Dermis blood vessel endothelial cell (primary cell): Measurements from ENCODE around the gene OBSL1. TPM values are rescaled to one million over a fixed set of nuclear protein-coding genes. Genes with fewer than 3 reads are reported as not detected.

Experiments used
- DNase-seq: peaks from one replicate; pipeline ENCODE4 v3.0.0; 2010
- total RNA-seq: library from RNA; depleted of rRNA; stranded (reverse); fragments of >200 nt; gene quantifications from 2 replicates; pipeline ENCODE4 v1.2.3, GENCODE V29; 2014

The OBSL1 gene
- total RNA-seq: 38.8 TPM in 2 replicates

DNA sequence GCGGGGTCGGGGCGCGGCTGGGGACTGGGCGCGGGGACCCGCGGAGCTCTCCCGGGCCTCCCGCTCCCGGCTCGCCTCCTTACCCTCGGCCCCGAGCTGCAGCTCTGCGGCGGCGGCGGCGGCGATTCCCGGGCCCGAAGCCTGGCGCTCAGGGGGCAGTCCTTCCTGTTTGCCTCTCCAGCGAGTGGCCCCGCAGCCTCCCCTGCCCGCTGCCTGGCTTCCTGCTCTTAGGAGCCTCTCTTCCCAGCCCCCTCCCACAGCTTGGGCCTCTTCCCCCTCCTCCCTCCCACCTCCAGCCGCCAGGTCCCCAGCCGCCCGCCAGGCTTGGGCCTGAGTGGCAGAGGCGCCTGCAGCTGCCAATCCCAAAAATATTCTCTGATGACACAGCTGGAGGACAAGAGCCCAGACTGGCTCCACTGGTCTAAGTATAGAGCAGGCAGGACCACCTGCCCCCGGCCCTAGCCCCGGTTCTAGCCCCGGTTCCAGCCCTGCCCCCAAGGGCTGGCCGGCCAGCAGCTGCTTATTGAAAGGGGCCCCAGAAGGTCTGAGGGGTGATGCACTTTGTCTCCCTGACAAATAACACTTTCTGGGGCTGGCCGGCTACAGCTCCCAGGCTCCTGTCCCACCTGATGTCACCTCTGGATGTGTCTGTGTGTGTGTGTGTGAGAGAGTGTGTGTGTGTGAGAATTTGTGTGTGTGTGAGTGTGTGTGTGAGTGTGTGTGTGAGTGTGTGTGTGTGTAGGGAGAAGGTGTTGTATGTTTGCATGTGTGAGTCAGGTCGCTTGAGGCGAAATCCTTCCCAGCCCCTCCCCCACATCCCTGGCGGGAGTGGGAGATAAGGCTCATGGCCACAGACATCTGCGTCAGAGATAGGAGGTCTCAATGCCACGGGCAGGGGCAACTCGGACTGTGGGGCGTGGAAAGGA lies at the start of gene OBSL1:
Gene OBSL1 (minus strand): TSS at position 229 of the 926 bp plus-strand sequence. CDS start 307 bp downstream, outside the sequence.
- DNase-seq: peak; percentile 47

GRCh38 chr2:219620546-219620945 lies 49.2 kb upstream of the OBSL1 start:
- no peak for DNase-seq

DNA sequence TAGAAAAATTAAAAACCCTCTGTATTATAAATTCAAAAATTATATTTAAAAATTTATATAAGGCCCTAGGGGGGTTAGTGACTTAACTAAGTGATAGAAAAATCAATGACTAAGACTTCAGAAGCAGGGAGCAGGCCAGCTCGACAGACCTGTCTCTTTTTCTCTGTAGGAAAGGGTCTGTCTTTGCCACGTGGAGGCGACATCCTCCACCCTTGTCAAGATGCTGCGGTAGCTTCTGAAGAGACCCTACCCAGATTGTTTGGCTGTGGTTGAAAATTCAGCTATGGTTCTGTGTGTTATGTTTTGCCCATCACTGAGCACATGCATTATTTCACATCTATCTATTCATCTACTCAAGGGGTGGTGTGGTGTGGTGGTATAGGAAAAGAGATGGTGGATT lies 47.9 kb upstream of the OBSL1 start:
- DNase-seq: no peak

DNA sequence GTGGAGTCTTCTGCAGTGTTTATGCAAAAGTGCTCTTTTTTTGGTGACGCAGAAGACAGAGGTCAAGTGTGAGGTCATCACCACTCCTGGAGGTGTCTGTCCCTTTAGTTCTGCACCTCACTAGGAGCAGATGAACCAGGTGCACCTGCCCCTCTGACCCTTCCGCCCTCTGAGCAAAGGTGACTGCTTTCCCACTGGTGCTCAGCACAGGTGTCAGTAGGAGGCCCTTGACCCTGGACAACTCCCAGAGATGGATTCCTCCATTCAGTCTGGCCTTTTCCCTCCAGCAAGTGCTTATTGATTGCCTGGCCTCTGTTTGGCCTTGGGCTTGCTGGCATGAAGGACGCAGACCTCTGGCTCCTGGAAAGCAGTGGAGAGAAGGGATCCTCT lies 47.4 kb upstream of the OBSL1 start:
- DNase-seq: no peak

DNA sequence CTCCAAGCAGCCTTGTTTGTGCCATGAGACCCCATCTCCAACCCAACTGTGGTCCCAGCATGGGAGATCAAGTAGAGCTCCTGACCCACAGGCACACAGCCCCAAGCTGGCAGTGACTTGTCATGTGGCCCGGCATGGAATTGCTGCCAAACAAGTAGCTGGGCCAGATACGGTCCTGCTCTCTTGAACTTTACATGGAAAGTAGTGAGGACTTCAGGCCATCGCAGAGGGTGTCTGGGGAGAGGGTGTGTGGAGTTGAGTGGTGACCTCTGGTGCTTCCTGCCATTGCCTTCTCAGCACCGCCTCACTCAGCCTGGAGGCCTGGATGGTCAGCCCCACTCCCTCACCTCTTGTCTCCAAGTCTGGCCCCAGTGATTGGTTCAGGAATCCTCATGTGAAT lies 45.2 kb upstream of the OBSL1 start:
- no peak for DNase-seq

DNA sequence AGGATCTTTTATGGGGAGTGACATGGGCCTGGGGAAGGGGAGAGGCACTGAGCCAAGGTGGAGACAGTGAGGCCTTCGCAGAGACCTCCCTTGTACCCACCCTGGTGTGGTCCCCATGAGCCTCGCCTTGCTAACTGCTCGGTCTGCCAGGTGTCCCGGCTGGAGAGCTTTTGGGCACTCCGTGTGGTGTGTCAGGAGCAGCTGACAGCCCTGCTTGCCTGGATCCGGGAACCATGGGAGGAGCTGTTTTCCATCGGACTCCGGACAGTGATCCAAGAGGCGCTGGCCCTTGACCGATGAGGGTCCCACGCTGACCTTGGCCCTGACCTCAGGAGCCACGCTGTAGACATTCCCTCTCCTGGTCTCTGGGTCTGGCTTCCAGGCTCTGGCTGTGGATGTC lies 44.6 kb upstream of the OBSL1 start:
- DNase-seq: no peak

GRCh38 chr2:219615036-219615435 lies 43.7 kb upstream of the OBSL1 start:
- DNase-seq: no peak

DNA sequence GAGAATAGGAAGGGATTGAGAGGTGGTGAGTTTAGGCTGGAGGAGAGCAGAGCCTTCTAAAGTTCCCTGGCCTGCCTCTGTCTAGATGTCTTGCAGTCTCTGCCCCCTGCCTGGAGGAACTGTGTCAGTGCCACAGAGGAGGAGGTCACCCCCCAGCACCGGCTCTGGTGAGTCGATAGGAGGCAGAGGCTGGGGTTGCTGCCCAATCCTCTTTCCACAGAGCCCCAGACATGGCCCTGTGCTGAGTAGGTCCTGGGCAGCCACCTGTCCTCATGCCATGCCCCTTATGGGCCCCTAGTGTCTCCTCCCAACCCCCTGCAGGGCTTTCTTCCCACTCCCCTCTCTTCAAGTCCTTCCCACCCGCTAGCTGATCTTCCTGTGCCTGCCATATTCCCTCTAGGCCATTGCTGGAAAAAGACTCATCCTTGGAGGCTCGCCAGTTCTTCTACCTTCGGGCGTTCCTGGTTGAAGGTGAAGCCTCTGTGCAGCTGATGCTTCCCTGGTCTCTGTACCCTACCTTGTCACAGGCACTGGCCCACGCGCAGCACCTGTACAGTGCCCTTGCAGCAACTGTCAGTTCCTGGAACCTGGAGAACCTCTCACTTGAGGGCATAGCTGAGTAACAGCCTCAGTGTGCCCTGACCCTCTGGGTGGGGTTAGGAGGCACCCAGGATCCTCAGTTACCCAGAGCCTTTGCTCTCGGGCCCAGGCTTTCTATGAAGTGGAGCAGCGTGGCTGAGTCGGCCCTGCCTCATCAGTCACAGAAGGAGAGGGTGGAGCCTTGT lies 42.9 kb upstream of the OBSL1 start:
- DNase-seq: no peak

- DNase-seq: no peak
These were observed 42.2 kb upstream of the OBSL1 start for GRCh38 chr2:219613461-219614070.

DNA sequence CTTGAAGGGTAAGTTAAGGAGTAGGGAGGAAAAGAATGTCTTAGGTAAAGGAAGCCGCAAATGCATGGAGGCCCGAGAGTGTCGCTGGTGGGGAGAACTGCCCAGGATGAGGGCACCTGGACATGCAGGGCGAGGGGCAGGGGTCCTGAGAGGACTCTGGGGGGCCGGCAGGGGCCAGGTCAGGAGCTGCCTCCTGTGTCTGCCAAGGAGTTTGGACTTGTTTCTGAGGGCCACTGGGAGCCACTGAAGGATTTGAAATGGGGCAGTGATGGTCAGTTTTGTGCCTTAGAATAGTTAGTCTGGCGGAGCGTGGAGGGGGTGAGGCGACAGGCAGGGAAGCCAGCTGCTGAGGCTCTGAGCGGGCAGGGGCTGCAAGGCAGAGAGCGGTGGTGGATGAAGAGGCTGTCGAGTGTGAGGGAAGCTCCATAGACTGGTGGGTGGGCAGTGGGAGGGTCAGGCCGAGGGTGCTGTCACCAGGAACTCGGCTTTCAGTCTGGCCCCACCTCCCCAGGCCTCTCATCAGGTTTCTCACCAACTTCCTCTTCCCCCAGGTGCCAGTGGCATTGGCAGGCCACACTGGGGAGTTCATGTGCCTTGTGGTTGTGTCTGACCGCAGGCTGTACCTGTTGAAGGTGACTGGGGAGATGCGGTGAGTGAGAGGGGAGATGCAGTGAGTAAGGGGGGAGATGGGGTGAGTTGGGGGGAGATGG lies 41.4 kb upstream of the OBSL1 start:
- no peak for DNase-seq

DNA sequence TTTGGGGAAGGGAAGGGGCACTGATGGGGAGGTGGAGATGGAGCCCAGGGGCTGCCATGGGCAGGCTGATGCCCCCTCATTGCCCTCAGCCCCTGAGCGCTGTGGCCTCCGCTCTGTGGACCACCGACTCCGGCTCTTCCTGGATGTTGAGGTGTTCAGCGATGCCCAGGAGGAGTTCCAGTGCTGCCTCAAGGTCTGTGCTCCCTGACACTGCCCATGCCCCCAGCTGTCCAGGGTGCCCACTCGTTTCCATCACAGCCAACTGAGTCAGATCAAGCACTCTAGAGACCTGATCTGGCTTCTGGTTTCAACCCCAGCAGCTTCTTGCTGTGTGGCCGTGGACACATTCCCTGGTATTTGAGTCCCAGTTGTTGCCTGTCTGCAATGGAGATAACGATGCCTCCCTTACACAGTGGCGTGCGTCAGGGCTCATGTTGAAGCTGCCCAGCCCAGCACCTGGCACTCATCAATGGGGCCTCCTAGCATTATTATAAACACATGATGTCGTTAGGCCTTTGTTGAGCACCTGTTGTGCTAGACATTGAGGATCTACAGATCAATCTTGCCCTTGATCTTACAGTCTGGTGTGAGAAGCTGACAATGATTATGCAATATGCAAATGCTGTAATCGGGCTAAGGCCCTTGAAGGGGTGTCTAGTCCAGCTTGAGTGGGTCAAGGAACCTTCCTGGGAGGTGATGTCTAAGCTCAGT lies 40.7 kb upstream of the OBSL1 start:
- DNase-seq: no peak

DNA sequence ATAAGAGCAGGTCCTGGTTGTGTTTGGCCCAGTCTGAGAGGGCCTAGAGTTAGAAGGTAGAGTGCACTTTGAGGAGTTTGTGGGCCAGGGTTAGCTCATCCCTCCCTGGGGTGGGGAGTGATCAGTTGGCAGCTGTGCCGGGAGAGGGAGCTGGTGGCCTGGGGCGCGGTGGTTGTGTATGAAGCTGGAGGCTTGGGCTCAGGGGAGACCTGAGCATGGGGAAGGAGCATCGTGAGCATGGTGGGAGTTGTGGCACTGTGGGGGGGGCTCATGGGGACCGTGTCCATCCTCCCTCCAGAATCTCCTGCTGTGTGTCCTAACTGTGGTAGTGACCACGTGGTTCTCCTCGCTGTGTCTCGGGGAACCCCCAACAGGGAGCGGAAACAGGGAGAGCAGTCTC lies 40.0 kb upstream of the OBSL1 start:
- DNase-seq: no peak

DNA sequence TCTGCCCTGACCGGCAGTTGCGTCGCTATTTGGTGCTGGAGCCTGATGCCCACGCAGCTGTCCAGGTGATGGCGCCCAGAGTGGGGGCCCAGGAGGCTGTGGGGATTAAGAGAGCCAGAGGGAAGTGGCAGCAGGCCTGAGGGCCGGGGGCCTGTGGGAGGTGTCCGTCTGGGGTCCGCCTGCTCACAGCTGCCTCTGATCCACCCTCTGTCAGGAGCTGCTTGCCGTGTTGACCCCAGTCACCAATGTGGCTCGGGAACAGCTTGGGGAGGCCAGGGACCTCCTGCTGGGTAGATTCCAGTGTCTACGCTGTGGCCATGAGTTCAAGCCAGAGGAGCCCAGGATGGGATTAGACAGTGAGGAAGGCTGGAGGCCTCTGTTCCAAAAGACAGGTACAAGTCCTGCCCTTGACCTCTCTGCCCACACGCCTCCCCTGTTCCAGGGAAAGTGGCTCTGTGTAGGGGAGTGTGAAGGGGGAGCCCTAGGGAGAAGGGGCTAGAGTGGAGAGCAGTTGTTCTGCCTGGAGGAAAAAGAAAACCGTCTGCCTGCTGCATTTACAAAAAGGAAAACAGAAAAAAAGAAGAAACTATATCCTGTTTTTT lies 37.9 kb upstream of the OBSL1 start:
- DNase-seq: no peak

GRCh38 chr2:219608399-219608964 lies 37.1 kb upstream of the OBSL1 start:
- DNase-seq: no peak

DNA sequence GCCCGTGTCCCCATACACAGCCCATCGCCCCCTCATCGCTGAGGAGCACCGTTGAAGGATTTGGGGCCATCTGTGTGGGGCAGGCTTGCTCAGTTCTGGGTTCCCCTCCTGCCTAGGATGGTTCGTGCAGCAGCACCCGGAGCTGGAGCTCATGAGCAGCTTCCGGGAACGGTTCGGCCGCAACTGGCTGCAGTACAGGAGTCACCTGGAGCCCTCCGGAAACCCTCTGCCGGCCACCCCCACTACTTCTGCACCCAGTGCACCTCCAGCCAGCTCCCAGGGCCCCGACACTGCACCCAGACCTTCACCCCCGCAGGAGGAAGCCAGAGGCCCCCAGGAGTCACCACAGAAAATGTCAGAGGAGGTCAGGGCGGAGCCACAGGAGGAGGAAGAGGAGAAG lies 36.6 kb upstream of the OBSL1 start:
- no peak for DNase-seq

- DNase-seq: no peak
These were observed 34.2 kb upstream of the OBSL1 start for GRCh38 chr2:219605607-219605954.

DNA sequence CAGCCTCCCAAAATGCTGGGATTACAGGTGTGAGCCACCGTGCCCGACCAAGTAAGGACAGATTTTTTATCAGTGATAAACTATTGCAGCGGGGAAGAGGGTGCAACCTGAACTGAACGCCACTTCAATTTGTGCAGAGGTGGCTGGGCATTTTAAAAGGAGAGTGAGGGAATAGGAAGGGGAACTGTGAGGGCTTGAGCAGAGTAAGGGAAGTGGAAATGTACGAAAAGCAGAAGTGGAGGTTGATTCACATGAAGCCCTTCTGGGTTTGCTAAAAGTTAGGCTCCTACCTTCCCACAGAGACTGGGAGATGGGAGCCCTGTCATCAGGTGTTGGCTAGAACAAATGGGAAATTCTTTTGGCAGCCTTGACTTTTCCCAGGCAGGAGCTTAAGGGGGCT lies 32.4 kb upstream of the OBSL1 start:
- DNase-seq: no peak

DNA sequence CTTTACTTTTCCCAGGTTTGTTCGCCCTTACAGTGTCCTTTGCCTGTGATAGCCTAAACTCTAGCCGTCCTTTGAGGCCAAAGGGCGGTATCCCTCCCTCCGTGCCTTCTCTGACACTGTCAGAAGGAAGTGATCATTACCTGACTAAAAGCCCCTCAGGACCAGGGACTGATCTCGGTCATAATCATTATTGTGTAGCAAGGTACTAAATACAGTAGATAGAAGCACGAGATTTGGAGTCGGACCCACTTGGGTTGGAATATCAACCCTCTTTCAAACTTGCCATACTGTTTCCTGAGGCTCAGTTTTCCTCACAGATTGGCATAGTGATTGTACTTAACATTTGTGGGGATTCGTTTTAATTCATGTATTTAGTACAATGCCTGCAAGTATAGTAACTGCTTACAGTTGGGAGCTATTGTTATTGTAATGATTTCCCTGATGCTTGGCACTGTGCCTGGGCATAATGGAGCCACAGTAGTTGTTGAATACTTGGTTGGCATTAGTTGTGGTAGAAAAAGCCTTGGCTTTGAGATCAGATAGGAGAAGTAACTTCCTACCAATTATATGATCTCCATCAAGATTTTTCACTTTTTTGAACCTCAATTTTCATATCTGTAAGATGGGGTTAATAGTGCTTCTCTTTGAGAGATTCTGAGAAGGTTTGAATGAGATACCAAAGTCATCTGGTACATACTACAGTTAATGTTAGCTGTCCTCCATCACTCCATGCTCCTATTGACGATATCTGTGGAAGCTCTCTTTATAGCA lies 27.2 kb upstream of the OBSL1 start:
- peak; percentile 50 for DNase-seq

DNA sequence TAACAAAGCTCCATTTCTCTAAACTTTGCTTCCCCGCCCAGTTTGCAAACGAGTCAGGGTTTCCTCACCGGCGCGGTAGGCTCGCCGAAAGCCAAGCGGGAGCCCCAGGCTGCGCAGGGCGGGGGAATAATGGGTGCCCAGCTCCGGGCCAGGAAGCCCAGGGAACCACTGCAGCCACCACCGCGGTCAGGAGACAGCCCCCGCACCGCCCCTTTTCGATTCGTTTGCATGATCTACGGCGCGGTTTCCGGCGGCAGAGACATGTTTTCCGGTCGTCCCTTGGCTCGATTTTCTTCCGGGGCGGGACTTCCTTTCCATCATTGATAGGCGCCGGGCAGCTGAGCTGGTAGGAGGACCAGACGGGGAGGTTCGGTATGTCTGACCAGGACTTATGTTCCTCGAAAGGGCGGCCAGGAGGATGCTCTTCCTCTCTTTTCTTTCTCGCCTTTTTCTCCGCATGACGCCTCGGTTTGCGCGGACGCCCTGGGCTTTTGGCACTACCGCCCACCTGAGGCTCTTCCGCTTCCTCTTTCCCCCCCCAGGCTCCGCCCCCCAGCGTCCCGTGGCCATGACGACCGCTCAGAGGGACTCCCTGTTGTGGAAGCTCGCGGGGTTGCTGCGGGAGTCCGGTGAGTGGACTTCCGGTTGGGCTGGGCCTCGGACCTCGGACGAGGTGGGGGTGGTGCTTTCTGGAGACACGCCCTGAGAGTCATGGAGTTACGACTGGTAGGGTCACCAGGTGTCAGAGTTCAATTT lies 26.4 kb upstream of the OBSL1 start, which contains the start of gene STK11IP:
Gene STK11IP (plus strand): TSS at position 306 of the 756 bp plus-strand sequence. CDS start 263 bp downstream, at position 569.
- peak; percentile 97 for DNase-seq
